ENCODE measurements around the gene WNT1. TPM values are rescaled to one million over a fixed set of nuclear protein-coding genes. Genes with fewer than 3 reads are reported as not detected.

WNT1 gene
- total and polyA plus RNA-seq, 2 of the 4 experiments (the other 2 are of a cell fraction) = not detected

GRCh38 chr12:48993787-48994186, 15.7 kb downstream of the WNT1 start:
- CTCF ChIA-PET = no interaction called here
- no peak overlapping the region for H2BK20ac ChIP-seq (ENCODE audit: low read depth, low read length)
- dilution Hi-C loops (cut with HindIII; ENCODE audit: low sequenced_read_pairs, unreplicated experiment) = no loop called here

More at GRCh38 chr12:48993787-48994186, 15.7 kb downstream of the WNT1 start:
- DNase-seq (no peak), ATAC-seq (ENCODE audit: low read depth) (no peak)
- Histone ChIP-seq H4K5ac (ENCODE audit: low read depth, low read length) (no peak overlapping the region), H3K4me1 (ENCODE audit: control insufficient read depth, insufficient read depth, low read length) (peaks cover 2% of the 10 kb centered on the region; the same call in 1 of the 2 replicates), H2AK5ac (ENCODE audit: low read depth, low read length) (no peak overlapping the region; the same call in 1 of the 2 replicates), H3K4me2 (ENCODE audit: low read depth, low read length) (no peak overlapping the region), H3K36me3 (ENCODE audit: control insufficient read depth, insufficient read depth, low read length) (no peaks in the 10 kb centered on the region), H3K56ac (ENCODE audit: extremely low read depth, insufficient read depth, low read length) (no peak overlapping the region), H2BK15ac (ENCODE audit: low read depth, low read length) (no peak overlapping the region), H2AK9ac (replicated peaks; ENCODE audit: low read depth, low read length, poor library complexity) (no peak overlapping the region), H3K18ac (ENCODE audit: low read depth, low read length) (no peak overlapping the region), H3K14ac (replicated peaks; ENCODE audit: low read depth, low read length) (no peak overlapping the region), H4K91ac (ENCODE audit: insufficient read depth, low read depth, low read length) (no peak overlapping the region), H3K4me3 (ENCODE audit: insufficient read depth, low read depth, low read length) (no peak overlapping the region), H2AFZ (replicated peaks; ENCODE audit: low read length, poor library complexity) (no peak overlapping the region), H3K27ac (ENCODE audit: insufficient read depth, low read length) (no peak overlapping the region), H3K9me1 (ENCODE audit: insufficient read depth, low read length) (no peaks in the 10 kb centered on the region), H2BK5ac (ENCODE audit: low read depth, low read length, poor library complexity, severe bottlenecking) (no peak overlapping the region), H4K8ac (ENCODE audit: low read depth in 2 of 2, low read length in 2 of 2) (no peak overlapping the region), H3K4ac (ENCODE audit: low read depth, low read length) (no peak overlapping the region), H3K9ac (ENCODE audit: low read depth, low read length) (no peak overlapping the region), H3K9me3 (ENCODE audit: control insufficient read depth, insufficient read depth, low read length) (no peaks in the 10 kb centered on the region), H3K23ac (ENCODE audit: low read depth, low read length) (no peak overlapping the region), H3K27me3 (ENCODE audit: control insufficient read depth, insufficient read depth, low read length) (peaks cover 55% of the 10 kb centered on the region), H4K20me1 (ENCODE audit: insufficient read depth, low read length) (no peaks in the 10 kb centered on the region), H2BK120ac (ENCODE audit: low read depth, low read length) (no peak overlapping the region), H3K79me1 (ENCODE audit: low read depth in 1 of 2, low read length in 2 of 2) (no peaks in the 10 kb centered on the region)
- intact Hi-C loops (cut with micrococcal nuclease) = no loop called here
- no TSS peak for BruUV-seq (replicated peaks)
- TF ChIP-seq RCOR1 (IDR thresholded peaks at IDR 0.05; ENCODE audit: insufficient replicate concordance, low read length) = no peak
- TF ChIP-seq MAFK (IDR thresholded peaks at IDR 0.05; ENCODE audit: low read depth, low read length) = no peak
- WGBS, 2 experiments (ENCODE audit: extremely low coverage in 2 of 2, insufficient read length in 1 of 2) = 70% methylated on average over 2 of the region's 3 CpGs; no CpG with 5 or more reads in 1 of the 2 experiments
- in situ Hi-C loops (cut with MboI; ENCODE audit: low sequenced_read_pairs) = no loop called here
- POLR2A ChIA-PET (ENCODE audit: unreplicated experiment) = no interaction called here

All from IMR-90 (cell line).